ENCODE data around the gene TMEM108.

TMEM108 gene

DNA sequence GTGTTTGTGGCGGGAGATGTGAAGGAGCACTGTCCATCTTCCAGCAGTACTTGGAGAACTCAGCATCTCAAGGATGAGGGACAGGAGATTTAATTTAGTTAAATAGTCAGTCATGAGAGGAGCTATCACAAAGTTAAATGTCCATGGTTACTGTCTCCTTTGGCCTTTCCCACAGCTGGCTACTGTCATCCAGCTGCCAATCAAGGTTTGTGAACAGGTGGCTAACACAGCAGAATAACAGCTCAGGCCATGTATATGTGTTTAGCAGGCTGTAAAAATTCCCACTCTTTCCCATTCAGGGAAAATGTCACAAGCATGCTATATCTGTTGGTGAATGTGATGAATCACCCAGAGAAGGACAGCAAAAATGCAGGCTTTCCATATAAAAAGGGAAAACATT is 120.5 kb downstream of the TMEM108 start:
- no peak for TF ChIP-seq CTCF (IDR thresholded peaks at IDR 0.05; ENCODE audit: low read depth, low read length, poor library complexity, severe bottlenecking)
- no peak for TF ChIP-seq EZH2phosphoT487 (IDR thresholded peaks at IDR 0.05; ENCODE audit: borderline replicate concordance, low read length)
- no peak overlapping the region for H3K4me2 ChIP-seq (ENCODE audit: low read length)
- H3K27me3 ChIP-seq (ENCODE audit: control insufficient read depth, low read length): no peaks in the 10 kb centered on the region
- H3F3A ChIP-seq (ENCODE audit: control insufficient read depth, insufficient read depth): no peaks in the 10 kb centered on the region
- H3K4me3 ChIP-seq (ENCODE audit: low read length): no peak overlapping the region
- no peaks in the 10 kb centered on the region for H3K79me2 ChIP-seq (ENCODE audit: control insufficient read depth, low read length)
- H3K9me2 ChIP-seq (replicated peaks; ENCODE audit: control insufficient read depth, low read length): no peaks in the 10 kb centered on the region
- no peaks in the 10 kb centered on the region; the same call in 1 of the 2 replicates for H3K4me1 ChIP-seq (ENCODE audit: control insufficient read depth, low read length)
- no peaks in the 10 kb centered on the region for H3K36me3 ChIP-seq (ENCODE audit: control insufficient read depth, low read length)
- no peak overlapping the region for H3K27ac ChIP-seq (ENCODE audit: low read depth, low read length)
- no peaks in the 10 kb centered on the region for H3K9me3 ChIP-seq (ENCODE audit: control insufficient read depth, insufficient read depth, low read length)
- no peaks in the 10 kb centered on the region for H4K20me1 ChIP-seq (ENCODE audit: control insufficient read depth, insufficient read depth, low read depth, low read length)

DNA sequence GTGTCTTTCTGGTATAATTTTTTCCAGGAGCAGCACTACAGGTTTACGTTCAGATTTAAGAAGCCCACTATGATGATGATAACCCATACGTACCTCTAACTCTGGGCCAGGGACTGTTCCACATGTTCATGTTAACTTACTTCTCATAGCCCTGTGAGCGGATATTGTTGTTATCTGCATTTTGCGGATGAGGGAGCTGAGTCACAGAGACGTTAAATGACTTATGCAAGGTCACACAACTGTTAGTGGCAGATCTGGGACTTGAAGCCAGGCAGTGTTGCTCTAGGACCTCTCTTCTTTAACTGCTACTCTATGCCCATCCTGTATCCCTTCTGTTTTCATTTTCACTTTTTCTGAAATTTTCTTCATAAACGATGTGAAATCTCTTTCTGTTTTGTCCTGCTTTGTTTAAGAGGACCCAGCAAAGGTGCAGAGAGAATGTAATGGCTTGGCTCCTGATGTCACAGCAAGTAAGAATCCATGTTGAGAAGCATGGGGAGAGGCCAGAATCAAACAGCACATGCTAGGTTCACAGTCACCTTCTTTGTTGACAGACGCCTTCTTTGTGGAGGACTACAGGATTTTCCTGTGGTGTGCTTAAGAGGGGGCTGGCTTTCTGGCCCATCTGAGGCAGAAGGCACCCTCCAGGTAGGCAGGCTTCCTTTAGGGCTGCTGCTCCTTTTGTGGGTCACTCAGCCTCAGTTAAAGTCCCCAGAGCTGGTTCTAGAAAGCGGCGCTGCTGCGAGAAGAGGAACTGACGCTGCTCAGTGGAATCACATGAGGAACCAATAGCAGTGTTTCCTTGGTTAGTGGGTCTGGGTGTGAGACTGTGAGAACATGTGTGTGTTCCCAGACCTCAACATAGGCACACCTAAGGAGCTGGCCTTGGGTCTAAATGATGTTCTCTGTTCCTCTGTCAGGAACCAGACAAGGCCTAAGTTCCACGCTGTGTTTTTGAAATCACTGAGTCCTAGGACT is 121.6 kb downstream of the TMEM108 start:
- H3K4me1 ChIP-seq (ENCODE audit: control insufficient read depth, low read length): no peaks in the 10 kb centered on the region
- H3K4me3 ChIP-seq (ENCODE audit: low read length): no peak overlapping the region
- H3K27me3 ChIP-seq (ENCODE audit: control insufficient read depth, low read length): no peaks in the 10 kb centered on the region
- no peaks in the 10 kb centered on the region for H3F3A ChIP-seq (ENCODE audit: control insufficient read depth, insufficient read depth)
- no peak overlapping the region for H3K27ac ChIP-seq (ENCODE audit: low read depth, low read length)
- no peaks in the 10 kb centered on the region for H4K20me1 ChIP-seq (ENCODE audit: control insufficient read depth, insufficient read depth, low read depth, low read length)
- H3K9me2 ChIP-seq (replicated peaks; ENCODE audit: control insufficient read depth, low read length): no peaks in the 10 kb centered on the region
- no peaks in the 10 kb centered on the region for H3K79me2 ChIP-seq (ENCODE audit: control insufficient read depth, low read length)
- no peak overlapping the region for H3K4me2 ChIP-seq (ENCODE audit: low read length)
- no peaks in the 10 kb centered on the region for H3K36me3 ChIP-seq (ENCODE audit: control insufficient read depth, low read length)
- H3K9me3 ChIP-seq (ENCODE audit: control insufficient read depth, insufficient read depth, low read length): no peaks in the 10 kb centered on the region
- TF ChIP-seq EZH2phosphoT487 (IDR thresholded peaks at IDR 0.05; ENCODE audit: borderline replicate concordance, low read length) (no peak), CTCF (IDR thresholded peaks at IDR 0.05; ENCODE audit: low read depth, low read length, poor library complexity, severe bottlenecking) (no peak)

DNA sequence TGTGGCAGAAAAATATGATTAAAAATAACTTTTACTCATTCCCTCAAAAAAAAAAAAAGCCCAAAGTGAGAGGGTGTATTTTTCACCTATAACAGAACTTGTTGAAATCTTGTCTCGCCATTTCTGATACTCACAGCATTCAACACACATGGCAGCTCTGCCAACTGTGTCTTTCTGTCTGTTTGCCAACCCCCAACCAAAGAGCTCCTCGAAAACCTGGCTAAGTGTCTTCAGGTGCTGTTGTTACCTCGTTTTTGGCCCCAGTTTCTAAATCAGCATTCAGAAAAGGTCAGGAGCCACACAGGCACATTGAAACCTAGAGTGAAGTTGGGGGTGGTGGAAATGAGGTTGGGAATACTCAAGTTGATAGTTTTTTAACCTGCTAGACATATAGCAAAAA is 123.5 kb downstream of the TMEM108 start:
- Histone ChIP-seq H3K4me3 (ENCODE audit: low read length) (no peak overlapping the region), H4K20me1 (ENCODE audit: control insufficient read depth, insufficient read depth, low read depth, low read length) (no peaks in the 10 kb centered on the region), H3K79me2 (ENCODE audit: control insufficient read depth, low read length) (no peaks in the 10 kb centered on the region), H3K4me1 (ENCODE audit: control insufficient read depth, low read length) (no peaks in the 10 kb centered on the region), H3K9me3 (ENCODE audit: control insufficient read depth, insufficient read depth, low read length) (no peaks in the 10 kb centered on the region), H3K27me3 (ENCODE audit: control insufficient read depth, low read length) (no peaks in the 10 kb centered on the region), H3K9me2 (replicated peaks; ENCODE audit: control insufficient read depth, low read length) (no peaks in the 10 kb centered on the region), H3K27ac (ENCODE audit: low read depth, low read length) (no peak overlapping the region), H3K36me3 (ENCODE audit: control insufficient read depth, low read length) (no peaks in the 10 kb centered on the region), H3F3A (ENCODE audit: control insufficient read depth, insufficient read depth) (no peaks in the 10 kb centered on the region), H3K4me2 (ENCODE audit: low read length) (no peak overlapping the region)
- no peak for TF ChIP-seq EZH2phosphoT487 (IDR thresholded peaks at IDR 0.05; ENCODE audit: borderline replicate concordance, low read length)
- no peak for TF ChIP-seq CTCF (IDR thresholded peaks at IDR 0.05; ENCODE audit: low read depth, low read length, poor library complexity, severe bottlenecking)
